NCI-H1048 (cell line): Measurements from ENCODE around the gene IL1RAPL2.
"Not testable (repeated sequence)": the region's sequence is repeated elsewhere in the genome, so short reads cannot be mapped to it uniquely, and the experiment has no call there.

Experiments used
- DNase-seq: peaks from one replicate; lab custom pipeline; 2025; lab: John Stamatoyannopoulos, UW

Gene IL1RAPL2

GRCh38 chrX:104670051-104670450, 104.1 kb downstream of the IL1RAPL2 start:
- no peak for DNase-seq

GRCh38 chrX:104677517-104677916, 111.5 kb downstream of the IL1RAPL2 start:
- not testable (repeated sequence) for DNase-seq

- DNase-seq: no peak
These were observed 113.2 kb downstream of the IL1RAPL2 start for GRCh38 chrX:104679175-104679574.

- no peak for DNase-seq
These were observed 115.2 kb downstream of the IL1RAPL2 start for GRCh38 chrX:104681214-104681613.

- no peak for DNase-seq
These were observed 118.1 kb downstream of the IL1RAPL2 start for GRCh38 chrX:104684077-104684476.

- DNase-seq: no peak
These were observed 129.6 kb downstream of the IL1RAPL2 start for GRCh38 chrX:104695593-104695992.

- DNase-seq: no peak
These were observed 130.7 kb downstream of the IL1RAPL2 start for GRCh38 chrX:104696667-104697066.

GRCh38 chrX:104697294-104697693, 131.3 kb downstream of the IL1RAPL2 start:
- DNase-seq: no peak

- DNase-seq: no peak
These were observed 141.0 kb downstream of the IL1RAPL2 start for GRCh38 chrX:104707042-104707441.

GRCh38 chrX:104707572-104707971, 141.6 kb downstream of the IL1RAPL2 start:
- no peak for DNase-seq

GRCh38 chrX:104712515-104712914, 146.5 kb downstream of the IL1RAPL2 start:
- DNase-seq: no peak

- no peak for DNase-seq
These were observed 155.9 kb downstream of the IL1RAPL2 start for GRCh38 chrX:104721854-104722253.

- no peak for DNase-seq
These were observed 162.5 kb downstream of the IL1RAPL2 start for GRCh38 chrX:104728456-104728855.

- no peak for DNase-seq
These were observed 176.4 kb downstream of the IL1RAPL2 start for GRCh38 chrX:104742355-104742754.

GRCh38 chrX:104745152-104745551, 179.2 kb downstream of the IL1RAPL2 start:
- DNase-seq: no peak

GRCh38 chrX:104749951-104750610, 184.1 kb downstream of the IL1RAPL2 start:
- DNase-seq: no peak

- no peak for DNase-seq
These were observed 196.6 kb downstream of the IL1RAPL2 start for GRCh38 chrX:104762641-104763040.

- DNase-seq: no peak
These were observed 223.8 kb downstream of the IL1RAPL2 start for GRCh38 chrX:104789784-104790183.

- DNase-seq: no peak
These were observed 229.8 kb downstream of the IL1RAPL2 start for GRCh38 chrX:104795804-104796203.

GRCh38 chrX:104803219-104803618, 237.2 kb downstream of the IL1RAPL2 start:
- DNase-seq: no peak

GRCh38 chrX:104806346-104806745, 240.3 kb downstream of the IL1RAPL2 start:
- no peak for DNase-seq

GRCh38 chrX:104833401-104833800, 267.4 kb downstream of the IL1RAPL2 start:
- no peak for DNase-seq

- no peak for DNase-seq
These were observed 276.6 kb downstream of the IL1RAPL2 start for GRCh38 chrX:104842646-104843045.

GRCh38 chrX:104852241-104852640, 286.2 kb downstream of the IL1RAPL2 start:
- no peak for DNase-seq
